Neural cell (in vitro differentiated cells): ENCODE data around the gene ALAS1. TPM values are rescaled to one million over a fixed set of nuclear protein-coding genes. Genes with fewer than 3 reads are reported as not detected.

ENCODE experiments used
- H2AFZ ChIP-seq: fragments of 200-600, 300-800 bp; sonication (generic), shearing (Covaris generic); 2 replicates; pipeline ENCODE4 v1.6.0; 2014; ENCODE audit warnings: low read depth, mild to moderate bottlenecking, antibody characterized with exemption, low read length, moderate library complexity
- H3F3A ChIP-seq: fragments of 200-600 bp; shearing (Covaris generic); 2 replicates; pipeline ENCODE4 v1.6.1; 2016; ENCODE audit warnings: mild to moderate bottlenecking, moderate library complexity, mixed read lengths, antibody characterized with exemption, low read length; ENCODE audit not compliant: insufficient read depth, poor library complexity, severe bottlenecking
- H3K27ac ChIP-seq: fragments of 200-600, 300-800 bp; sonication (generic), shearing (Covaris generic); 2 replicates; pipeline ENCODE4 v1.5.1; 2014; ENCODE audit warnings: mild to moderate bottlenecking, low read length, moderate library complexity
- H3K27me3 ChIP-seq: fragments of 300-800, 200-600 bp; sonication (generic), shearing (Covaris generic); 2 replicates; pipeline ENCODE4 v1.6.0; 2014; ENCODE audit warnings: mild to moderate bottlenecking, low read depth, low read length, moderate library complexity; ENCODE audit not compliant: insufficient read depth
- H3K36me3 ChIP-seq: fragments of 300-800, 200-600 bp; sonication (generic), shearing (Covaris generic); 2 replicates; pipeline ENCODE4 v1.5.1; 2014; ENCODE audit warnings: mild to moderate bottlenecking, antibody characterized with exemption, low read length, moderate library complexity; ENCODE audit not compliant: insufficient read depth
- H3K4me2 ChIP-seq: fragments of 300-800, 200-600 bp; sonication (generic), shearing (Covaris generic); 2 replicates; pipeline ENCODE4 v1.6.0; 2014; ENCODE audit warnings: mild to moderate bottlenecking, low read length
- H3K4me3 ChIP-seq: fragments of 300-800, 200-600 bp; sonication (generic), shearing (Covaris generic); 2 replicates; pipeline ENCODE4 v1.5.1; 2014; ENCODE audit warnings: mild to moderate bottlenecking, low read length, moderate library complexity
- H3K79me2 ChIP-seq: fragments of 200-600 bp; shearing (Covaris generic); replicated peaks from 2 replicates; pipeline ENCODE4 v1.6.0; 2014; ENCODE audit warnings: mild to moderate bottlenecking, low read length, moderate library complexity; ENCODE audit not compliant: insufficient read depth
- H3K9ac ChIP-seq: fragments of 300-800, 200-600 bp; sonication (generic), shearing (Covaris generic); 2 replicates; pipeline ENCODE4 v1.6.1; 2016; ENCODE audit warnings: mild to moderate bottlenecking, low read length, mixed read lengths
- H3K9me2 ChIP-seq: fragments of 200-600 bp; shearing (Covaris generic); 2 replicates; pipeline ENCODE4 v1.6.1; 2016; ENCODE audit warnings: mild to moderate bottlenecking, low read length, mixed read lengths; ENCODE audit not compliant: insufficient read depth
- H3K9me3 ChIP-seq: fragments of 200-600, 300-800 bp; sonication (generic), shearing (Covaris generic); 2 replicates; pipeline ENCODE4 v1.6.1; 2016; ENCODE audit warnings: mild to moderate bottlenecking, mixed run types, low read length, moderate library complexity, mixed read lengths
- H4K20me1 ChIP-seq: fragments of 200-600 bp; shearing (Covaris generic); 2 replicates; pipeline ENCODE4 v1.6.1; 2016; ENCODE audit warnings: mild to moderate bottlenecking, mixed run types; ENCODE audit not compliant: insufficient read depth
- CTCF ChIP-seq: fragments of 450-650 bp; IDR thresholded peaks from 2 replicates; pipeline ENCODE4 v1.5.1; 2014; ENCODE audit warnings: antibody characterized with exemption, mild to moderate bottlenecking, moderate library complexity; ENCODE audit not compliant: poor library complexity, severe bottlenecking
- EP300 ChIP-seq: fragments of 450-650 bp; conservative IDR thresholded peaks from 2 replicates; pipeline ENCODE4 v1.6.1; 2014; ENCODE audit warnings: antibody characterized with exemption, mild to moderate bottlenecking, moderate library complexity; ENCODE audit not compliant: poor library complexity, severe bottlenecking
- EZH2 ChIP-seq: fragments of 200-600, 300-800 bp; shearing (Covaris generic), sonication (generic); IDR thresholded peaks from 2 replicates; pipeline ENCODE4 v1.6.1; 2014; ENCODE audit warnings: antibody characterized with exemption, low read length, borderline replicate concordance, mild to moderate bottlenecking; ENCODE audit not compliant: insufficient read depth, poor library complexity, severe bottlenecking
- MXI1 ChIP-seq: fragments of 450-650 bp; conservative IDR thresholded peaks from 2 replicates; pipeline ENCODE4 v1.6.1; 2014; ENCODE audit warnings: antibody characterized with exemption, mild to moderate bottlenecking; ENCODE audit not compliant: poor library complexity, severe bottlenecking
- POLR2AphosphoS5 ChIP-seq: IDR thresholded peaks from 2 replicates; pipeline ENCODE4 v1.6.1; 2012
- RAD21 ChIP-seq: fragments of 450-650 bp; conservative IDR thresholded peaks from 2 replicates; pipeline ENCODE4 v1.6.1; 2014; ENCODE audit warnings: antibody characterized with exemption, mild to moderate bottlenecking, moderate library complexity
- SMC3 ChIP-seq: fragments of 450-650 bp; conservative IDR thresholded peaks from 2 replicates; pipeline ENCODE4 v1.6.1; 2014; ENCODE audit warnings: antibody characterized with exemption, mild to moderate bottlenecking, moderate library complexity; ENCODE audit not compliant: poor library complexity
- TAF1 ChIP-seq: IDR thresholded peaks from 2 replicates; pipeline ENCODE4 v1.6.1; 2012; ENCODE audit warnings: low read depth
- polyA plus RNA-seq: library from polyadenylated mRNA; depleted of rRNA; stranded (reverse); fragments of >200 nt; gene quantifications from 2 replicates; pipeline ENCODE4 v1.2.3, GENCODE V29; 2014
- TF ChIP-seq, protein P1 (sequence below): IDR thresholded peaks from 2 replicates; pipeline ENCODE4 v1.6.1; 2012; ENCODE audit warnings: borderline replicate concordance

ALAS1 gene
- polyA plus RNA-seq, 1 donor from 2014 or later, result 66.0 TPM

- Histone ChIP-seq H3K79me2 (no peaks in the 10 kb centered on the region), H3K36me3 (peaks cover 3% of the 10 kb centered on the region), H4K20me1 (no peaks in the 10 kb centered on the region), H3K9ac (no peak overlapping the region), H3K27ac (no peak overlapping the region), H3K4me3 (no peak overlapping the region), H3K9me2 (no peaks in the 10 kb centered on the region), H3K27me3 (no peaks in the 10 kb centered on the region), H3K4me2 (no peak overlapping the region), H3K9me3 (no peaks in the 10 kb centered on the region), H2AFZ (no peak overlapping the region), H3F3A (no peaks in the 10 kb centered on the region)
- TF ChIP-seq POLR2AphosphoS5 (no peak), MXI1 (no peak), EZH2 (no peak)
- TF ChIP-seq, protein P1, sequence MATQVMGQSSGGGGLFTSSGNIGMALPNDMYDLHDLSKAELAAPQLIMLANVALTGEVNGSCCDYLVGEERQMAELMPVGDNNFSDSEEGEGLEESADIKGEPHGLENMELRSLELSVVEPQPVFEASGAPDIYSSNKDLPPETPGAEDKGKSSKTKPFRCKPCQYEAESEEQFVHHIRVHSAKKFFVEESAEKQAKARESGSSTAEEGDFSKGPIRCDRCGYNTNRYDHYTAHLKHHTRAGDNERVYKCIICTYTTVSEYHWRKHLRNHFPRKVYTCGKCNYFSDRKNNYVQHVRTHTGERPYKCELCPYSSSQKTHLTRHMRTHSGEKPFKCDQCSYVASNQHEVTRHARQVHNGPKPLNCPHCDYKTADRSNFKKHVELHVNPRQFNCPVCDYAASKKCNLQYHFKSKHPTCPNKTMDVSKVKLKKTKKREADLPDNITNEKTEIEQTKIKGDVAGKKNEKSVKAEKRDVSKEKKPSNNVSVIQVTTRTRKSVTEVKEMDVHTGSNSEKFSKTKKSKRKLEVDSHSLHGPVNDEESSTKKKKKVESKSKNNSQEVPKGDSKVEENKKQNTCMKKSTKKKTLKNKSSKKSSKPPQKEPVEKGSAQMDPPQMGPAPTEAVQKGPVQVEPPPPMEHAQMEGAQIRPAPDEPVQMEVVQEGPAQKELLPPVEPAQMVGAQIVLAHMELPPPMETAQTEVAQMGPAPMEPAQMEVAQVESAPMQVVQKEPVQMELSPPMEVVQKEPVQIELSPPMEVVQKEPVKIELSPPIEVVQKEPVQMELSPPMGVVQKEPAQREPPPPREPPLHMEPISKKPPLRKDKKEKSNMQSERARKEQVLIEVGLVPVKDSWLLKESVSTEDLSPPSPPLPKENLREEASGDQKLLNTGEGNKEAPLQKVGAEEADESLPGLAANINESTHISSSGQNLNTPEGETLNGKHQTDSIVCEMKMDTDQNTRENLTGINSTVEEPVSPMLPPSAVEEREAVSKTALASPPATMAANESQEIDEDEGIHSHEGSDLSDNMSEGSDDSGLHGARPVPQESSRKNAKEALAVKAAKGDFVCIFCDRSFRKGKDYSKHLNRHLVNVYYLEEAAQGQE, result no peak
Measured at GRCh38 chr3:52210550-52211046, 12.6 kb downstream of the ALAS1 start.

- Histone ChIP-seq H3K36me3 (peaks cover 3% of the 10 kb centered on the region), H3K4me2 (no peak overlapping the region), H3K9me2 (no peaks in the 10 kb centered on the region), H3K27me3 (no peaks in the 10 kb centered on the region), H3K9ac (no peak overlapping the region), H3K9me3 (no peaks in the 10 kb centered on the region), H3F3A (no peaks in the 10 kb centered on the region), H3K27ac (no peak overlapping the region), H3K79me2 (no peaks in the 10 kb centered on the region), H4K20me1 (no peaks in the 10 kb centered on the region), H2AFZ (no peak overlapping the region), H3K4me3 (no peak overlapping the region)
- TF ChIP-seq SMC3 (no peak), EP300 (no peak), CTCF (no peak), EZH2 (no peak), RAD21 (no peak), POLR2AphosphoS5 (no peak), MXI1 (no peak), TAF1 (no peak)
- TF ChIP-seq, protein P1, result no peak
Measured at GRCh38 chr3:52211268-52211891, 13.4 kb downstream of the ALAS1 start.
